ENCODE measurements around the gene TFEB. TPM values are rescaled to one million over a fixed set of nuclear protein-coding genes. Genes with fewer than 3 reads are reported as not detected.

Gene TFEB
- total RNA-seq, 2 donors from 2014 or later, result 4.9 to 10.1 TPM

DNA sequence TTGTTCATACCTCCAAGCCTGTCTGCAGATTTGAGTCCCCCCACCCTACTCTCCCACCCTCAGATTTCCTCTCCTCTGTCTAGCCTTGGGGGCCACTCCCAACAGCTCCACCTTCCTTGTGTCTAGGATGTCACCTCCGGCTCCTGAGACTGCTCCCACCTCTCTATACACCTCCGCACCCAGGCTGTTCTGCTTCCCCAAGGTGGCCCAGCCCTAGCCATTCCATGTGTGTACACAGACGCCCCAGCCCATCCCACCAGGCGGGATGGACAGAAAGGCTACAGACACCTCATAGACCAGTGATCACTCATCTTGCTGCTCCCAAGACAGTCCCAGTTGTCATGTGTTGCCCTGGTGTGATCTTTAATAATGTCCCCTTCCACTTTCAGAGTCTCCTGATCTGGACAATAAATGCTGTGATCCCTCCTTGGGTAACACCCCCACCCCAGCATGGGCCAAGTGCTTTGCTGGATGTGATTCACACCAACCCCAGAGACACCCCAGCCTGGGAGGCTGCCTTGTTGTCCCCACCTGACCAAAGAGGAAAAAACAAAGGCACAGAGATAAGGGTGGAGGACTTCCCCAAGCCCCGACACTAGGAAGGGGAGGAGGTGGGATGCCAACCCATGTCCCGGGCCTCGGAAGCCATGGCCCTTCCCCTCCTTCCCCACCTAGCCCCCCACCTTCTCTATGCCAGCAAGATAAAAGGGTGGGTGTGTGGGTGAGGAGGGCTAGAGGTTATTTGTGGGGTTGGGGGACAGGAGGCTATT lies 61.0 kb downstream of the TFEB start:
- H3K4me3 ChIP-seq, result no peak overlapping the region
- no peak for TF ChIP-seq POLR2A (IDR thresholded peaks at IDR 0.05)
- TF ChIP-seq CTCF (IDR thresholded peaks at IDR 0.05), result no peak
- intact Hi-C loops (cut with DNase I), result no loop called here
- no peaks in the 10 kb centered on the region for H3K9me3 ChIP-seq
- no peaks in the 10 kb centered on the region for H3K4me1 ChIP-seq
- DNase-seq, result no peak
- H3K27me3 ChIP-seq, result no peaks in the 10 kb centered on the region
- no peak overlapping the region for H3K27ac ChIP-seq
- ATAC-seq, result no peak
- no peaks in the 10 kb centered on the region for H3K36me3 ChIP-seq (replicated peaks in 1 of 2; ENCODE audit: insufficient read depth in 1 of 2, low read depth in 2 of 2)
- WGBS, 2 donors, result 77 to 78% methylated on average over 7 of the region's 7 CpGs

GRCh38 chr6:41673704-41674000 lies 61.8 kb downstream of the TFEB start:
- DNase-seq (no peak), ATAC-seq (no peak)
- Histone ChIP-seq H3K9me3 (no peaks in the 10 kb centered on the region), H3K27ac (no peak overlapping the region), H3K4me3 (no peak overlapping the region), H3K36me3 (replicated peaks in 1 of 2; ENCODE audit: insufficient read depth in 1 of 2, low read depth in 2 of 2) (no peaks in the 10 kb centered on the region), H3K27me3 (no peaks in the 10 kb centered on the region), H3K4me1 (no peaks in the 10 kb centered on the region)
- TF ChIP-seq CTCF (IDR thresholded peaks at IDR 0.05) (no peak), POLR2A (IDR thresholded peaks at IDR 0.05) (no peak)
- WGBS, 2 donors, result 83 to 86% methylated on average over 5 of the region's 5 CpGs
- intact Hi-C loops (cut with DNase I), result no loop called here

DNA sequence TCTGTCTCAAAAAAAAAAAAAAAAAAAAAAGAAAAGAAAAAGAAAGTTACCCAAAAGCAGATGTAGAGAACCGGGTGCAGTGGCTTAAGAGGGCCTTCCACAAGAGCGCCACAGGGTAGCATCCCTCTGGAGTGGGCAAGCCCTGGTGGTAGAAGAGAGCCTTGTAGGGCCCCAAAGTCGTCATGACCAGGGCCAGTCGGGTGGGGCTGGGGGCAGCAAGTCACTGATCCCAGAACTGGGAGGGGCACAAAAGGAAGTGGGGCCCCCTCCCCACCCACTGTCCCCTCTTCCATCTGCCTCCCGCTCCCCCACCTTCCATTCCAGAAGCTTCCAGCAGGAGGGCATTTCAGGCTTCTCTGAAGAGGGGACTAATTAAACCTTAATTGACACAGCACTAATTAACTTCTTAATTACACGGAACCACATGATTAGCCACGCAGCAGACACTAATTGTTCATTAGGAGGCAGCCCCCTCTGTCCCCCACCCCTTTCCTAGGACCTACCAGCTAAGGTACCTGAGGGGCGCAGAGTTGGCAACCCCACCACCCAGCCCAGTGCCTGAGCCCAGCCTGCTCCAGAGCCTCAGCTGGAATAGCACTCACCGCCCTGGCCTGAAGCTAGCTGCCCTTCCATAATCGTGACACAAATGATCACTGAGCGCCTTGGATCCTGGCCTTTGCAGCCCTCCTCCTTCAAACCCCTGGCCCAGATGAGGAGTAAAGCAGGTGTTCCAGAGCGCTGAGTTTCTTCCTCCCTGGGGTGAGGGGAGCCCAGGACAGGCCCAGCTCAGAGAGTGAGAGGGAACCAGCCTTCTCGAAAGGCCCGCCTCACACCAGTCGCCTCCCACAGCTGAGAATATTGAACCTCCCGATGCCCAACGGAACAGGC lies 62.3 kb downstream of the TFEB start:
- WGBS, 2 donors, result 75 to 89% methylated on average over 12 to 17 of the region's 17 CpGs
- Histone ChIP-seq H3K36me3 (replicated peaks in 1 of 2; ENCODE audit: insufficient read depth in 1 of 2, low read depth in 2 of 2) (no peaks in the 10 kb centered on the region), H3K4me3 (no peak overlapping the region), H3K27ac (no peak overlapping the region), H3K4me1 (no peaks in the 10 kb centered on the region), H3K9me3 (no peaks in the 10 kb centered on the region), H3K27me3 (no peaks in the 10 kb centered on the region)
- DNase-seq, result no peak
- TF ChIP-seq POLR2A (IDR thresholded peaks at IDR 0.05) (no peak), CTCF (IDR thresholded peaks at IDR 0.05) (no peak)
- intact Hi-C loops (cut with DNase I), result no loop called here
- no peak for ATAC-seq

DNA sequence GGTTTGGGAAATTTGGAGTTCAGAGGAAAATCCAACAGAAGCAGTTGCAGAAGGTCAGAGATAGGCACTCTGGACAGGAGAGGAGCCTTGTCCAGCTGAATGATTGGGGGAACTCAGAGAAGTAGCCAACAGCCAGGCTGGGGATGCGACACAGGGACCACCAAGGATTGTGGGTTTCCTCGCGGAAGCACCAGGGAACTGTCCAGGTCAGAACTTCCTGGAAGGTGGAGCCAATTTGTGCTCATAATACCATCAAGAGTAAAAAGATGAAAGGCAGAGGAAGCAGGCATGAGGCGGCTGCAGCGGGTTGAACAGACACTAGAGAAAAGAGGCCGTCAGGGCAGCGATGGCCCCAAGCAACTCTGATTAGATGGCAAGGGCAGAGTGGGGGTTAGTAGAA lies 63.4 kb downstream of the TFEB start:
- TF ChIP-seq POLR2A (IDR thresholded peaks at IDR 0.05) (no peak), CTCF (IDR thresholded peaks at IDR 0.05) (no peak)
- no peaks in the 10 kb centered on the region for H3K9me3 ChIP-seq
- intact Hi-C loops (cut with DNase I), result no loop called here
- WGBS, 2 donors, result 83 to 85% methylated on average over 7 of the region's 7 CpGs
- no peaks in the 10 kb centered on the region for H3K4me1 ChIP-seq
- H3K27ac ChIP-seq, result no peak overlapping the region
- ATAC-seq (no peak), DNase-seq (no peak)
- no peak overlapping the region for H3K4me3 ChIP-seq
- H3K36me3 ChIP-seq (replicated peaks in 1 of 2; ENCODE audit: insufficient read depth in 1 of 2, low read depth in 2 of 2), result no peaks in the 10 kb centered on the region
- H3K27me3 ChIP-seq, result no peaks in the 10 kb centered on the region
